Pancreas (tissue), 10 donors: Measurements from ENCODE around the gene FRMD4B. TPM values are rescaled to one million over a fixed set of nuclear protein-coding genes. Genes with fewer than 3 reads are reported as not detected.
"Not testable (repeated sequence)": the region's sequence is repeated elsewhere in the genome, so short reads cannot be mapped to it uniquely, and the experiment has no call there.

ENCODE experiments used
- ATAC-seq, 4 donors: fragments of 200-7000 bp; cut with Tn5 transposase; one replicate each; pipeline versions ENCODE4 v1.8.0 to v1.9.1; 2020; ENCODE audit warnings: mild to moderate bottlenecking in 4 of 4, moderate library complexity in 4 of 4
- DNase-seq, 6 donors: peaks; one replicate each; pipeline ENCODE4 v3.0.0-alpha.2; 2020
- FAIRE-seq: peaks from 2 replicates; lab custom pipeline; 2012; peaks lifted over from hg19 to GRCh38; lab: Jason Lieb, UNC
- H3K27ac ChIP-seq, 4 donors: fragments of 200-600 bp; sonication (generic); 1 replicate in 3 of 4; 2 replicates in 1 of 4; pipeline versions ENCODE4 v1.5.0 to v1.8.0; 2020
- H3K27me3 ChIP-seq, 4 donors: fragments of 200-600 bp; one replicate each; pipeline ENCODE4 v1.8.0; 2021
- H3K36me3 ChIP-seq, 3 donors: fragments of 200-600 bp; sonication (generic) in 1 of 3; one replicate each; pipeline versions ENCODE4 v1.5.0 to v1.8.0; 2020 to 2021
- H3K4me1 ChIP-seq, 3 donors: fragments of 200-600 bp; one replicate each; pipeline ENCODE4 v1.8.0; 2021
- H3K4me3 ChIP-seq, 4 donors: fragments of 200-600 bp; sonication (generic) in 2 of 4; one replicate each; pipeline versions ENCODE4 v1.5.0 to v1.8.0; 2020 to 2021
- H3K9me3 ChIP-seq, 4 donors: fragments of 200-600 bp; one replicate each; pipeline ENCODE4 v1.8.0; 2021
- CTCF ChIP-seq, 4 donors: fragments of 200-600 bp; sonication (generic) in 3 of 4; IDR thresholded peaks; one replicate each; pipeline versions ENCODE4 v1.5.0 to v1.8.0; 2021; ENCODE audit warnings: antibody characterized with exemption in 4 of 4
- WGBS, 2 donors: extraction: QIAGEN DNeasy Blood & Tissue Kit; methylation state at CpG; one replicate each; pipeline ENCODE4 v1.1.7; 2013; 5-methylcytosine and 5-hydroxymethylcytosine counted together
- intact Hi-C, 3 donors: fragments of 100-400 bp; cut with DNase I; formaldehyde crosslinking; loops; one replicate each; pipeline versions ENCODE4 v1.11.1 to v1.14.2; 2022
- polyA plus RNA-seq, 2 donors: library from polyadenylated mRNA; stranded (reverse); fragments of 200-250 nt; gene quantifications; one replicate each; pipeline ENCODE4 v1.2.3, GENCODE V29; 2013
- total RNA-seq, 6 donors: library from RNA; stranded (reverse); fragmentation: NEBNext Ultra II Directional in 4 of 6; extraction: Animal tissue kit (Norgen Biotek cat#: 25700) in 4 of 6; gene quantifications; one replicate each; pipeline versions ENCODE4 v1.2.1 to v1.2.4, GENCODE V29; 2021 to 2023
- donor health status: healthy with polysubstance abuse.
- donor health status: DM: no; HTN: no; CAD: no; lungs with moderate emphysema.
- donor health status: DM: no; HTN: no; CAD: no.
- donor health status: control.
- donor health status: control.
- donor health status: Bipolar disorder and iron deficiency.
- donor health status: DM: yes; HTN: yes; CAD: no.
- donor health status: DM: no; HTN: no; CAD: no.
- donor health status: DM: no; HTN: no; CAD: no.
- donor health status: DM: yes; HTN: yes; CAD: no.

Gene FRMD4B
- total and polyA plus RNA-seq, 8 donors, result 4.9 to 20.0 (median 7.3) TPM

GRCh38 chr3:69324362-69325025, 61.4 kb downstream of the FRMD4B start:
- FAIRE-seq, result no peak
- H3K9me3 ChIP-seq, result no peaks in the 10 kb centered on the region
- H3K27me3 ChIP-seq, result no peaks in the 10 kb centered on the region
- H3K4me3 ChIP-seq, result no peak overlapping the region
- no peaks in the 10 kb centered on the region for H3K36me3 ChIP-seq
- WGBS, 2 donors, result 53 to 72% methylated on average over 7 of the region's 7 CpGs
- TF ChIP-seq CTCF (IDR thresholded peaks at IDR 0.05), result no peak
- intact Hi-C loops, result no loop called here
- H3K27ac ChIP-seq, result no peak overlapping the region
- H3K4me1 ChIP-seq, result no peaks in the 10 kb centered on the region
- peak in 1 of 4 donors; percentile 32 for ATAC-seq
- no peak for DNase-seq

GRCh38 chr3:69323941-69324340, 61.9 kb downstream of the FRMD4B start:
- Histone ChIP-seq H3K9me3 (no peaks in the 10 kb centered on the region), H3K36me3 (no peaks in the 10 kb centered on the region), H3K4me1 (no peaks in the 10 kb centered on the region), H3K27ac (no peak overlapping the region), H3K27me3 (no peaks in the 10 kb centered on the region), H3K4me3 (no peak overlapping the region)
- WGBS, 2 donors, result 76 to 86% methylated on average over 1 of the region's 1 CpG
- FAIRE-seq (no peak), ATAC-seq (no peak), DNase-seq (no peak)
- intact Hi-C loops, result no loop called here
- TF ChIP-seq CTCF (IDR thresholded peaks at IDR 0.05), result no peak

- H3K36me3 ChIP-seq, H3K9me3 ChIP-seq, ATAC-seq, DNase-seq, intact Hi-C loops, H3K4me1 ChIP-seq, FAIRE-seq, H3K27me3 ChIP-seq, H3K27ac ChIP-seq, H3K4me3 ChIP-seq: not testable (repeated sequence)
- 60 to 75% methylated on average over 4 of the region's 4 CpGs for WGBS, 2 donors
Measured at GRCh38 chr3:69322512-69322911, 63.4 kb downstream of the FRMD4B start.

- H3K27ac ChIP-seq, result no peak overlapping the region
- WGBS, 2 donors, result 70 to 73% methylated on average over 4 of the region's 4 CpGs
Measured at GRCh38 chr3:69322158-69322509, 63.8 kb downstream of the FRMD4B start.

More at GRCh38 chr3:69322158-69322509, 63.8 kb downstream of the FRMD4B start:
- Histone ChIP-seq H3K27me3 (no peaks in the 10 kb centered on the region), H3K9me3 (no peaks in the 10 kb centered on the region), H3K36me3 (no peaks in the 10 kb centered on the region), H3K4me3 (no peak overlapping the region), H3K4me1 (no peaks in the 10 kb centered on the region)
- TF ChIP-seq CTCF (IDR thresholded peaks at IDR 0.05), result no peak
- intact Hi-C loops, result no loop called here
- ATAC-seq, result no peak
- FAIRE-seq, result no peak
- no peak for DNase-seq
